ENCODE data around the gene KCNQ5.

- TF ChIP-seq POLR2A (IDR thresholded peaks at IDR 0.05) = no peak
- TF ChIP-seq CTCF (IDR thresholded peaks at IDR 0.05) = no peak
- TF ChIP-seq EP300 (IDR thresholded peaks at IDR 0.05) = no peak
Measured at GRCh38 chr6:72939004-72939403, 317.1 kb downstream of the KCNQ5 start.
